Neural cell (in vitro differentiated cells): ENCODE results near the gene TANGO6.

Experiments used
- EP300 ChIP-seq: fragments of 450-650 bp; conservative IDR thresholded peaks from 2 replicates; pipeline ENCODE4 v1.6.1; 2014; ENCODE audit warnings: antibody characterized with exemption, mild to moderate bottlenecking, moderate library complexity; ENCODE audit not compliant: poor library complexity, severe bottlenecking
- EZH2 ChIP-seq: fragments of 200-600, 300-800 bp; shearing (Covaris generic), sonication (generic); IDR thresholded peaks from 2 replicates; pipeline ENCODE4 v1.6.1; 2014; ENCODE audit warnings: antibody characterized with exemption, low read length, borderline replicate concordance, mild to moderate bottlenecking; ENCODE audit not compliant: insufficient read depth, poor library complexity, severe bottlenecking
- TAF1 ChIP-seq: IDR thresholded peaks from 2 replicates; pipeline ENCODE4 v1.6.1; 2012; ENCODE audit warnings: low read depth
- TF ChIP-seq, protein P1 (sequence below): fragments of 450-650 bp; IDR thresholded peaks from 2 replicates; pipeline ENCODE4 v1.5.1; 2014; ENCODE audit warnings: antibody characterized with exemption, mild to moderate bottlenecking, moderate library complexity; ENCODE audit not compliant: poor library complexity, severe bottlenecking

DNA sequence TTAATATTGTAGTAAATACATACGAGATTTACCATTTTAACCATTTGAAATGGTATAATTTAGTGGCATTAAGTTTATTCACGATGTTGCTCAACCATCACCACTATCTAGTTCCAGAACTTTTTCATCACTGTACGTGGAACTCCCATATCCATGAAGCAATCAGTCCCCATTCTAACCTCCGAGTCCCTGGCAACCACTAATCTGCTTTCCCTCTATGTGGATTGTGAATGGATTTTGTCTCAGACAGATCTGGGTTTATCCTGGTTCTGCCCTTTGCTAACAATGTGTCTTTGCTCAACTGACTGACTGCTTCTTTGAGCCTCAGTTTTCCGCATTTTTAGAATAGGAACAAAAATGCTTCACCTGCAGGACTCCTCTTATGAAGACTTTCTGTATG is 51.4 kb downstream of the TANGO6 start:
- TF ChIP-seq, protein P1, sequence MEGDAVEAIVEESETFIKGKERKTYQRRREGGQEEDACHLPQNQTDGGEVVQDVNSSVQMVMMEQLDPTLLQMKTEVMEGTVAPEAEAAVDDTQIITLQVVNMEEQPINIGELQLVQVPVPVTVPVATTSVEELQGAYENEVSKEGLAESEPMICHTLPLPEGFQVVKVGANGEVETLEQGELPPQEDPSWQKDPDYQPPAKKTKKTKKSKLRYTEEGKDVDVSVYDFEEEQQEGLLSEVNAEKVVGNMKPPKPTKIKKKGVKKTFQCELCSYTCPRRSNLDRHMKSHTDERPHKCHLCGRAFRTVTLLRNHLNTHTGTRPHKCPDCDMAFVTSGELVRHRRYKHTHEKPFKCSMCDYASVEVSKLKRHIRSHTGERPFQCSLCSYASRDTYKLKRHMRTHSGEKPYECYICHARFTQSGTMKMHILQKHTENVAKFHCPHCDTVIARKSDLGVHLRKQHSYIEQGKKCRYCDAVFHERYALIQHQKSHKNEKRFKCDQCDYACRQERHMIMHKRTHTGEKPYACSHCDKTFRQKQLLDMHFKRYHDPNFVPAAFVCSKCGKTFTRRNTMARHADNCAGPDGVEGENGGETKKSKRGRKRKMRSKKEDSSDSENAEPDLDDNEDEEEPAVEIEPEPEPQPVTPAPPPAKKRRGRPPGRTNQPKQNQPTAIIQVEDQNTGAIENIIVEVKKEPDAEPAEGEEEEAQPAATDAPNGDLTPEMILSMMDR = no peak
- TF ChIP-seq EZH2 = no peak
- TF ChIP-seq EP300 = no peak
- TF ChIP-seq TAF1 = no peak
